ENCODE results near the gene COL6A6. TPM values are rescaled to one million over a fixed set of nuclear protein-coding genes. Genes with fewer than 3 reads are reported as not detected.

The COL6A6 gene
- total and polyA plus RNA-seq, 2 donors (not counting 3 experiments of a cell fraction or from before 2014, with no cell fraction given) = not detected

Other genes with a start within 250 kb of the COL6A6 start
- gene COL6A5, start 171.5 kb upstream of the COL6A6 start, total RNA-seq = not detected in 2 replicates
- gene COL6A5, start 171.5 kb upstream of the COL6A6 start, polyA plus RNA-seq = not detected in 2 replicates
- 23.0 and 26.3 TPM in 2 replicates for gene PIK3R4, start 229.7 kb downstream of the COL6A6 start, total RNA-seq
- gene PIK3R4, start 229.7 kb downstream of the COL6A6 start, polyA plus RNA-seq = 43.1 and 47.1 TPM in 2 replicates

All from endothelial cell of umbilical vein (primary cell).